Left renal cortex interstitium (tissue), 4 donors: ENCODE results near the gene API5. TPM values are rescaled to one million over a fixed set of nuclear protein-coding genes. Genes with fewer than 3 reads are reported as not detected.
"Not testable (repeated sequence)": the region's sequence is repeated elsewhere in the genome, so short reads cannot be mapped to it uniquely, and the experiment has no call there.

Experiments
- DNase-seq, 4 donors: peaks; one replicate each; pipeline ENCODE4 v3.0.0-alpha.2; 2013; ENCODE audit warnings: low read depth in 4 of 4, low spot score in 2 of 4, missing footprints in 1 of 4
- polyA plus RNA-seq, 4 donors: library from polyadenylated mRNA; unstranded; fragments of 120-200 nt; gene quantifications; one replicate each; pipeline ENCODE4 v1.2.1, GENCODE V29; 2013; ENCODE audit not compliant: insufficient read length in 4 of 4

API5 gene
- 100 to 1,000 TPM; 108 to 127 (median 115) TPM for polyA plus RNA-seq

DNA sequence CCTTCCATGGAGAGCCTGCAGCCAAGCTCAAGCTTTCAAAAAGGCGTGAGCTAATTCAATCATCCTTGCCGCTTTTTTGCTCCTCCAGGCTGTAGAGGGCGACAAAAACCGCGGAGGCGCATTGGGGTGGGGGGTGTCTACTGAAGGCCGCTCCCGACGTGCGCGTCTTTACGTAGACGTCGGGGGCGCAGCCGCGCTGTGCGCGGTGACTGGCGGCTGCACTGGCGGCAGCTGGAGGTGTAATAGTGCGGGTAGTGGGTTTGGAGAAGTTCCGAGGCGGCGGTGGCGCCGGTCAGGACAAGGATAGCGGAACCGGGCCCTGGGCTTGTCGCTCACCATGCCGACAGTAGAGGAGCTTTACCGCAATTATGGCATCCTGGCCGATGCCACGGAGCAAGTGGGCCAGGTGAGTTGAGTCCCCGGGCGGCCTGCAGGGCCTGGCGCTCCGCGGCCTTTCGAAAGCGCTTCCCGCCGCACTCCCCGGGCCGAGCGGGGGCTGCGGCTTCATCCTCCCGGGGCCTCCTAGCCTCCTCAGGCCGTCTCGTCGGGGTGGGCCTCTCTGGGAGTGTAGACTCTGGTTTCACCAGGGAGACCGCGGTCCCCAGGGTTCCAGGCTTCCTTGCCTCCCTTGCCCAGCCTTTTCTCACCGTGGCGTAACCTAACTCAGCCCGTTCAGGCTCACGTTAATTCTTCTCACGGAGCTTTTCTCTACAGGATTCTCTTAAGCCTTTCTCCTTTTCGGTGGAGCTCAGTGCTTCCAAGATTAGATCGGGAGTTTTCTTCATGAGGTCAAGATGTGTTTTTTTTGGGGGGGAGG, at the start of gene API5:
Gene API5, plus strand, starts transcription at position 206 of the 817 bp plus-strand sequence. Its CDS starts 132 bp downstream, at position 338.
- peak; percentile 81 to 96 (median 88) for DNase-seq

DNA sequence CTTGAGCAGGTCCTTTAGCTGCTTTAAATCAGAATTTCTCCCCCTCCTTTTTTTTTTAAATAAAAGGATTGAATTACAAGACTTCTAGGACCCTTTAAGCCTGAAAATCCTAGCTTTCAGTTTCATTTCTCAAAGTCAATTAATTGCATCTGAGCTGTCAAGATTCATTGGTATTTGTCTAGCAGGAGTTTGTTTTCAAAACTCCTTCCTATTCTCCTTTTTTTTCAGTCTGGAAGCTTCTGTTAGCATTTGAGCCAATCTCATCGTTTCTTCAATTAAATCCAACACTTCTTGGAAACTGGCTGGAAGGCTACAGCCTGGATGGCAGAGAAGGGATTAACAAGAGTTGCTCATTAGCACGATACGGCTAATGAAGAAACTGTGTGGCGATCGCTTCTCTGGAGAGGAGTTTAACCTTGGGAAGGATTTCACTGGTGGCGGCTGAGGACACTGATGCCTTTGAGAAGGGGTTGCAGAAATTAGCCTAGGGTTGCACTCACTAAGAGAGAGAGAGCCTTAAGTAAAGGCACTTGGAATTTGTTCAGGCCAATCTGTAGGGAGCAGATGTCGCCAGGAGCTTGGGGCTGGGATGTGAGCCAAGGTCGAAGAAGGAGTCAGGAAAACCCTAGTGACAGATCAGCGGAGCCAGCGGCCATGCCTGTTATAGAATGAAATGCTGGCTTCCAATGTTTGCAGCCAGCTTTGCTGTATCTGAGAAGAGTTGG, 43.8 kb upstream of the API5 start:
- no peak for DNase-seq

DNA sequence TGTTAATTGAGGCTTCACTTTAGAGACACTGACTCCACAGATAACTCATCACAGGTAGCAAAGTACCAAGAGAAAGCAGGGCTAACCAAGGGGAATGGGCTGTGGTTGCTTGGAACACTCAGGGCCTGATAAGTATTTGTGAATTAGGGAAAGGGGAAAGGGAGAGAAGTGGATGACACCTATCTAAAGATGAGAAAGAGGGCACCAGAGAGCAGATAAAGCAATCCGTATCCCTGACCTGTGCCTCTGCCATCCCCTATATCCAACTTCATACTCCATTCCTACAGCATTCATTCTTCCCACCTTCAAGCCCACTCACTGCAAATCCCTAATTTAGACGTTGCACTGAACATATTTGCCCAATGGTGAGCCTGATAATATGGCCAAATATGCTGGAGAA, 43.0 kb upstream of the API5 start:
- no peak for DNase-seq

DNA sequence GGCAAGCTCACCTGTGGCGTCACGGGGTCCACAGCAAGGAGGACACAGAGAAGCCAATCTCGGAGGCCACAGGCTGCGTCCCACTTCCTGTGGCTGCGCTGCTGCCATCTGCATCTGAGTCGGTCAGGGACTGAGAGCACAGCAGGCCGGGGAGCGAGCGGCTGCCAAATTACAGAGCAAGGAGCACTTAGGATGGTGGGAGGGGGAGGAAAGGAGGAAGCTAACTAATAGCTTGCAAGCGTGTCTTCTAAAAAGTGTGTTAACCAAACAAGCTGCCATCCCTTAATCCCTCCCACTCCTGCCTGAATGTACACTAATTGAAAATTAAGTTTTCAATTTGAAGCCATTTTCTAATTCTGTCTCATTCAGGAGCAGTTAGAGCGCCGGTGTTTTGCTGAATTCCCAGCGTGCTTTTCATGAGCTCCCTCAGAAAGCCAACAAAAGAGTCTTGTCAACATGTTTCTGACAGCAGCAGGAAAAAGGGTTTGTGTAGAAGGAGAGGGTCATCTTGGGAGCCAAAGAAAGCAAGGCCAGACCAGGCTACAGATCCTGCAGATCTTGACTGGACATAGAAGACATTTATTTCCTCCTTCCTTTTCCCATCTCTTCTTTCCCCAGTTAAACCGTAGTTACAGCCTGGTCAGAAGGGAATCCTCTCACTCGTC, 42.4 kb upstream of the API5 start:
- no peak for DNase-seq

DNA sequence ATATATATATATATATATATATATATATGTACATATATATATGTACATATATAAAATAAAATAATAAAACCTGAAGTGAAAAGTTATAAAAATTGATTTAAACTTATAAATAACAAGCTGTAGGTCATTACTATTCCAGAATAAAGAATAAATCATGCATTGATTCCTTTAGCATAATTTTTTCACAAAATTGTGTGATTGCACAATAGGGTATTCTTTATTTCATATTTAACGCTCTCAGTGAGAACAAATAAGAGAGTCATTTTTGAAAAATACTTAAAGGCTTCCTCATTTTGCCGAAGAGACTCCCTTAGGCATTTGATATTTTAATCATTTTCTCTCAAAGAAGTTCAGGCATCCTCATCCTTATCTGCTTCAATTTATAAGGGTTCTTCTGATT, 41.3 kb upstream of the API5 start:
- no peak for DNase-seq

- DNase-seq = no peak
These were observed 33.4 kb upstream of the API5 start for GRCh38 chr11:43278193-43278956.

DNA sequence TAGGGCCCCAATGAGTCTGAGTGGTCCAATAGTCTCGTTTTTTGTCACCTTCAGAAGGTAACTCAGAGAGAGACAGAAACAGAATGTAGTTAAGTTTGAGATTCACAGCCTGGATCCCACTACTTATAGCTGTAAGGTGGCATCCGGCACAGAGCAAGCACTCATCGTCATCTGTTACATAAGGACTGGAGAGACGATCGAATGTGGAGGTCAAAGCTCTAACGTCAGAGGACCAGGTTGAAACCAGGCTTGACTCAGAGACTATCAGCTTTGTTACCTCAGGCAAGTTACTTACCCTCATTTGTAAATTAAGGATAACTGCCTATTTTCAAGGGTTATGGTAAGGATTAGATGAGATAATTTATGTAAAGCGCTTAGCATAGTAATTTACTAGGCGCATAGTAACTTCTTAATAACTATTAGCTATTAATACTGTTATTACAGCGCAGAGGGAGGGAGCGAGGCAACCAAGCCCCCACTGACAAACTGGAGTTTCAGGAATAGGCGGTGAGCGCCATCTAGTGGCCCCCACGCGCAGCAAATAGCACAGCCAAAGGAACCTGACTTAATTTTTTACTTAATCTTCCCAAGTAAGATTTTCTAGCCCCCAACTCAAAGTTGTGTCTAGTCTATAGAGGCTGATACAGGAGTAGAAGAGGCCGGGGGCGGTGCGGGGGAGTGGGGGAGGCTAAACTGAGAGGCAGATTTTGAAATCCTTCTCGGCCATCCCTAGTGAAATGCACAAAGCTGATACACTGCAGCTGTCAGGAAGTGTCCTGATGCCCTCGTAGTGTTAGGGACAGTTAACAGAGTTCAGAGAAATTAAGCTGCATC, 29.0 kb upstream of the API5 start:
- peak in 1 of 4 donors; percentile 28 for DNase-seq

GRCh38 chr11:43285826-43286225, 26.0 kb upstream of the API5 start:
- DNase-seq = no peak

DNA sequence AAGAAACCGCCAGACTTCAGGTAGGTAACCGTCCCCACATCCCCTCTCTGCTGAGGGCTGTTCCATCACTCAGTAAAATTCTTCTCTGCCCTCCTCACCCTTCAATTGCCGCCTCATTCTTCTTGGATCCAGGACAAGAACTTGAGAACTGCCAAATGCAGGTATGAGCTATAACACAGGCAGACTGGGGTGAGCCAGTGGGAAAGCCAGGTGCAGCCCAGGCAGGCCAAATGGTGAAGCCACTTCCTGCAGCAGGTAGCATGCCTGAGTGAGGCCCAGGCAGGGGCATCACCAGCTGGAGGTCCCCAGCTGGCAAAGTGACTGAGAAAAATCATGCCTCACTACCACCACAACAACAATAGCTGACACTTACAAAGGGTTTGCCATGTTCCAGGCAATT, 22.4 kb upstream of the API5 start:
- no peak for DNase-seq

GRCh38 chr11:43298397-43298796, 13.4 kb upstream of the API5 start:
- DNase-seq = no peak

DNA sequence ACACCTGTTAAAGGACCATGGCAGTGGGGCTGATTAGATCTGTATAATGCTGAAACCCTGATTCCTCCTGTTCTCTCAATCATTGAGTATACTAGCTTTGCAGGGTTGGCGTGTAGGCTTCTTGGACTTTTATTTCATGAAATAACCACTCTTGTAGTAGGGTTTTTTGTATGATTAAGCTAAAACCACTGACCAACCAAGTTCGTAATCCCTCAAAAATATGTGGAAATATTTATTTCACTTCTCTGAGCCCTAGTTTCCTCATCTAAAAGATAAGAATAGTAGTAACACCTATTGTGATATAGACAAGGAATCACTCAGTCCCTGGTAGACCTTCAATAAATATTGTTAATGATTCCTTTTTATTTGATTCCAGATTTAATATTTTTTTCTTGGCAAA, 4.2 kb downstream of the API5 start:
- no peak for DNase-seq

DNA sequence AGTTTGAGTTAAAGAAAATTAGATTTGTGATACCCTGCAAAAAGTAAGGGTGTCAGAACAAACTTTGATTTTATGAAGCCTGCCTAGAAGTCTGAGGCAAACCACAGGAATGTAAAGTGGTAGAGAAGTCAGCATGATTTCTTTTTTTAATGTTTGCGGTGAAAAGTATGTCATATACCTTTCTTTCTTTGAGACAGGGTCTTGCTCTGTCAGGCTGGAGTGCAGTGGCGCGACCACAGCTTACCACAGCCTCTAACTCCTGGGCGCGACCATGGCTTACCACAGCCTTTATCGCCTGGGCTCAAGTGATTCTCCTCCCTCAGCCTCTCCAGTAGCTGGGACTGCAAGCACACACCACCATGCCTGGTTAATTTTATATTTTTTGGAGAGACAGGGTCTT, 4.7 kb downstream of the API5 start:
- DNase-seq = no peak

GRCh38 chr11:43327987-43328386, 16.2 kb downstream of the API5 start:
- DNase-seq = no peak

DNA sequence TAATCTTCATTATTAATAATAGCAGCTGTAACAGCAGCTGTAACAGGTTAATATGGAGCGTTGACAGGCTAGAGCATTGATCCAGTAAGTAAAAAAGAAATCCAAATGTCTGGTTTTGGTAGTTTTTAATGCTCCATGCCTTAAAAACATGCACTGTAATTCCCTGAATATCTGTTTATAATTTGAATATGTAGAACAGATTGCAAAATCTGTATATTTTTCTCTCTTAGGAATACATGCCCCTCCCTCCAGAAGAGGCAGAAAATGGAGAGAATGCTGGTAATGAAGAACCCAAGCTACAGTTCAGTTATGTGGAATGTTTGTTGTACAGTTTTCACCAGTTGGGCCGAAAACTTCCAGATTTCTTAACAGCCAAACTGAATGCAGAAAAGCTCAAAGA, 16.7 kb downstream of the API5 start:
- DNase-seq = no peak

- DNase-seq = no peak
These were observed 29.4 kb downstream of the API5 start for GRCh38 chr11:43341159-43341558.

DNA sequence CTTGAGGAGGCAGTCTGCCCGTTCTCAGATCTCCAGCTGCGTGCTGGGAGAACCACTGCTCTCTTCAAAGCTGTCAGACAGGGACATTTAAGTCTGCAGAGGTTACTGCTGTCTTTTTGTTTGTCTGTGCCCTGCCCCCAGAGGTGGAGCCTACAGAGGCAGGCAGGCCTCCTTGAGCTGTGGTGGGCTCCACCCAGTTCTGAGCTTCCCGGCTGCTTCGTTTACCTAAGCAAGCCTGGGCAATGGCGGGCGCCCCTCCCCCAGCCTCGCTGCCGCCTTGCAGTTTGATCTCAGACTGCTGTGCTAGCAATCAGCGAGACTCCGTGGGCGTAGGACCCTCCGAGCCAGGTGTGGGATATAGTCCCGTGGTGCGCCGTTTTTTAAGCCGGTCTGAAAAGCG, 39.6 kb downstream of the API5 start:
- DNase-seq = not testable (repeated sequence)

GRCh38 chr11:43354311-43354710, 42.5 kb downstream of the API5 start:
- no peak for DNase-seq

GRCh38 chr11:43356336-43356735, 44.5 kb downstream of the API5 start:
- DNase-seq = no peak

GRCh38 chr11:43358279-43358800, 46.5 kb downstream of the API5 start:
- DNase-seq = peak in 1 of 4 donors; percentile 48
